Esophagus squamous epithelium (tissue), 4 donors: ENCODE results near the gene SLC36A2.

Source experiments
- POLR2A ChIP-seq, 4 donors: fragments of 450-650 bp; IDR thresholded peaks; one replicate each; pipeline ENCODE4 v1.6.1; 2017; ENCODE audit warnings: antibody characterized with exemption in 4 of 4, mild to moderate bottlenecking in 4 of 4, moderate library complexity in 3 of 4
- TF ChIP-seq, protein P1 (sequence below), 6 experiments: fragments of 450-650 bp in 4 of 6; fragments of 200-600 bp in 2 of 6; sonication (generic) in 2 of 6; IDR thresholded peaks; one replicate each; pipeline ENCODE4 v1.5.1; 2016 to 2019; ENCODE audit warnings: antibody characterized with exemption in 6 of 6, mild to moderate bottlenecking in 4 of 6, moderate library complexity in 4 of 6

DNA sequence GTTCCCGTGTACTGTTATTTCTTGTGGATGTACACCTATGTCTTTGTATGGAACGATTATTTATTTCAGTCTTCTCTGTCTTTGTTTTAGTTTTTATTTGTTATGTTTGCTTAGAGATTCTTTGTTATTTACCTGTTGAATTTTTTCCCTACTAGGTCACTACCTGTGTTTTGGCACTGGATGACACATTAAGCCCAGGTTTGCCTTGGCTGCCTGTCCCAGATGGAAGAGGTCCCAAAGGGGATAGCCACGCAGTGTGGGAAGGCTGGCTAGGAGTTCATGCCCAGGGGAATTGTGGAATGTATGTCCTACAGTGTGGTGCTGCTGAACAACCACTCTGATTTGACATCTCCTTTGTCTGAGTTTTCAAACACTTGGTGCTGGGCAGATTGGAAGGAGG is 15.6 kb upstream of the SLC36A2 start:
- TF ChIP-seq, protein P1, sequence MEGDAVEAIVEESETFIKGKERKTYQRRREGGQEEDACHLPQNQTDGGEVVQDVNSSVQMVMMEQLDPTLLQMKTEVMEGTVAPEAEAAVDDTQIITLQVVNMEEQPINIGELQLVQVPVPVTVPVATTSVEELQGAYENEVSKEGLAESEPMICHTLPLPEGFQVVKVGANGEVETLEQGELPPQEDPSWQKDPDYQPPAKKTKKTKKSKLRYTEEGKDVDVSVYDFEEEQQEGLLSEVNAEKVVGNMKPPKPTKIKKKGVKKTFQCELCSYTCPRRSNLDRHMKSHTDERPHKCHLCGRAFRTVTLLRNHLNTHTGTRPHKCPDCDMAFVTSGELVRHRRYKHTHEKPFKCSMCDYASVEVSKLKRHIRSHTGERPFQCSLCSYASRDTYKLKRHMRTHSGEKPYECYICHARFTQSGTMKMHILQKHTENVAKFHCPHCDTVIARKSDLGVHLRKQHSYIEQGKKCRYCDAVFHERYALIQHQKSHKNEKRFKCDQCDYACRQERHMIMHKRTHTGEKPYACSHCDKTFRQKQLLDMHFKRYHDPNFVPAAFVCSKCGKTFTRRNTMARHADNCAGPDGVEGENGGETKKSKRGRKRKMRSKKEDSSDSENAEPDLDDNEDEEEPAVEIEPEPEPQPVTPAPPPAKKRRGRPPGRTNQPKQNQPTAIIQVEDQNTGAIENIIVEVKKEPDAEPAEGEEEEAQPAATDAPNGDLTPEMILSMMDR (IDR thresholded peaks at IDR 0.05): no peak
- no peak for TF ChIP-seq POLR2A (IDR thresholded peaks at IDR 0.05)
